ENCODE results near the gene HPSE2. TPM values are rescaled to one million over a fixed set of nuclear protein-coding genes. Genes with fewer than 3 reads are reported as not detected.
"Not testable (repeated sequence)": the region's sequence is repeated elsewhere in the genome, so short reads cannot be mapped to it uniquely, and the experiment has no call there.

The HPSE2 gene
- total RNA-seq, result not detected in 2 replicates

- DNase-seq (ENCODE audit: extremely low read depth, low read depth, low spot score), result no peak
Measured at GRCh38 chr10:99235658-99236626, at the start of gene HPSE2. Gene HPSE2 (minus strand): TSS chr10:99235852.

- no peak for DNase-seq (ENCODE audit: extremely low read depth, low read depth, low spot score)
Measured at GRCh38 chr10:99280472-99280871, 44.8 kb upstream of the HPSE2 start.

GRCh38 chr10:99279626-99280111 lies 44.0 kb upstream of the HPSE2 start:
- DNase-seq (ENCODE audit: extremely low read depth, low read depth, low spot score), result no peak

GRCh38 chr10:99276848-99277486 lies 41.3 kb upstream of the HPSE2 start:
- no peak for DNase-seq (ENCODE audit: extremely low read depth, low read depth, low spot score)

GRCh38 chr10:99266383-99266782 lies 30.7 kb upstream of the HPSE2 start:
- DNase-seq (ENCODE audit: extremely low read depth, low read depth, low spot score), result no peak

- no peak for DNase-seq (ENCODE audit: extremely low read depth, low read depth, low spot score)
Measured at GRCh38 chr10:99248824-99249223, 13.2 kb upstream of the HPSE2 start.

- DNase-seq (ENCODE audit: extremely low read depth, low read depth, low spot score), result not testable (repeated sequence)
Measured at GRCh38 chr10:99247893-99248292, 12.2 kb upstream of the HPSE2 start.

- DNase-seq (ENCODE audit: extremely low read depth, low read depth, low spot score), result no peak
Measured at GRCh38 chr10:99236627-99237309, 1.1 kb upstream of the HPSE2 start.

GRCh38 chr10:99234791-99235657 lies 628 bp downstream of the HPSE2 start:
- no peak for DNase-seq (ENCODE audit: extremely low read depth, low read depth, low spot score)

GRCh38 chr10:99234041-99234790 lies 1.4 kb downstream of the HPSE2 start:
- DNase-seq (ENCODE audit: extremely low read depth, low read depth, low spot score), result no peak

GRCh38 chr10:99233689-99234037 lies 2.0 kb downstream of the HPSE2 start:
- DNase-seq (ENCODE audit: extremely low read depth, low read depth, low spot score), result no peak

- DNase-seq (ENCODE audit: extremely low read depth, low read depth, low spot score), result no peak
Measured at GRCh38 chr10:99233000-99233688, 2.5 kb downstream of the HPSE2 start.

GRCh38 chr10:99232360-99232999 lies 3.2 kb downstream of the HPSE2 start:
- DNase-seq (ENCODE audit: extremely low read depth, low read depth, low spot score), result no peak

- DNase-seq (ENCODE audit: extremely low read depth, low read depth, low spot score), result no peak
Measured at GRCh38 chr10:99224766-99225165, 10.9 kb downstream of the HPSE2 start.

GRCh38 chr10:99207340-99207739 lies 28.3 kb downstream of the HPSE2 start:
- DNase-seq (ENCODE audit: extremely low read depth, low read depth, low spot score), result no peak

- no peak for DNase-seq (ENCODE audit: extremely low read depth, low read depth, low spot score)
Measured at GRCh38 chr10:99203310-99203709, 32.3 kb downstream of the HPSE2 start.

GRCh38 chr10:99172950-99173349 lies 62.7 kb downstream of the HPSE2 start:
- no peak for DNase-seq (ENCODE audit: extremely low read depth, low read depth, low spot score)

- no peak for DNase-seq (ENCODE audit: extremely low read depth, low read depth, low spot score)
Measured at GRCh38 chr10:99172128-99172738, 63.4 kb downstream of the HPSE2 start.

Measured in glomerular endothelial cell (primary cell).